GM21723 (cell line): ENCODE measurements around the gene GPR61.

Experiments used
- ATAC-seq: cut with Tn5 transposase; IDR thresholded peaks from one replicate; pipeline ENCODE4 v1.9.1; 2021; ENCODE audit warnings: mild to moderate bottlenecking, moderate library complexity; ENCODE audit not compliant: unreplicated experiment

GPR61 gene

DNA sequence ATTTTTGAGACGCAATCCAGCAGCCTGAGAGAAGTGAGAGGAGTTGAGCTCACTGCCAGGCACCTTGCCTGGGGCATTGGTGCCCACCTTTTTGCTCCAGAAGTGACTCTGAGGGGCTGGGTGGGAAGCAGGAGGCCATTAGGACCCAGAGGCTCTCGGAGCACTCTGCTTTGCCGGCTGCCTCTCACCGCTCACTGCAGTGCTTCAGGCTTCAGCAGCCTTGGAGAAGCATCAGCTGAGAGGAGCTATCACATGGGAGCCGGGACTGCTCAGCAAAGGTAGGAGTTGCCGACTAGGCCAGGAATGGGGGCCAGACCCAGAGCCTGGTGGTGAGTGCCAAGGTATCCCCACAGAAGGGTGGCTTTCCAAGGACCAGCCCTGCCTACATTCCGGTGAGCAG lies at the start of gene GPR61:
Gene GPR61 (plus strand): TSS at position 197 of the 400 bp plus-strand sequence. CDS start 3,151 bp downstream, outside the sequence.
- no peak for ATAC-seq

- ATAC-seq, result no peak
Observed at GRCh38 chr1:109490029-109490933, 49.4 kb upstream of the GPR61 start.

DNA sequence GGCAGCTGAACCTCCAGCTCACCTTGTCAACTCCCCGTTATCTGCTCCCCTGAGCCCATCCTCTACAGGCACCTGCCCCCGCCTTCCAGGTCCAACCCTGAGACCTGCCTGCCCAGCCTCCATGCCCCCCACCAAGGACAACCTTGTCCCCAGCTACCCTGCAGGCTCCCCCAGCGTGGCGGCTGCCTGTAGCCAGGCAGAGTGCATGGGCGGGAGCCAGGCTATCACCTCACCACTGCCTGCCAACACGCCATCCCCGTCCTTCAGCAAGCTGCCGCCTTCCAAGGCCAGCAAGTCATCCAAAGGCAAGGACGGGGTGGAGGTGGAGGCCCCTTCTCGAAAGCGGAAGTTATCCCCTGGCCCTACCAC lies 48.8 kb upstream of the GPR61 start:
- no peak for ATAC-seq

DNA sequence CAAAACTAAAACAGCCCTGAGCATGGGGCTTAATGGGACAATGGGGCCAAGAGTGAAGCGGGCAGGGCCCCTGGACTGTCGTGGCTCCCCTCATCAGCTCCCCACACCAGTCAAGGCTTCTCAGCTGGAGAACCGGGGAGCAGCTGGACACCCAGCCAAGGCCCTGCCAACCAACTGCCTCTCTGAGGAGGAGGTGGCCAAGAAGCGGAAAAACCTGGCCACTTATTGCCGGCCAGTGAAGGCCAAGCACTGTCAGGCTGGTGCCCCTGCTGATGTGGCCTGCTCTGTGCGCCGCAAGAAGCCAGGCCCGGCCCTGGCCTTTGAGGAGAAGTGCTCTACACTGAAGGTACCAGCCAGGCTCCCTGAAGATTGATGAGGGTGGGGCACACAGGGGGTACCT lies 48.3 kb upstream of the GPR61 start:
- ATAC-seq, result no peak

DNA sequence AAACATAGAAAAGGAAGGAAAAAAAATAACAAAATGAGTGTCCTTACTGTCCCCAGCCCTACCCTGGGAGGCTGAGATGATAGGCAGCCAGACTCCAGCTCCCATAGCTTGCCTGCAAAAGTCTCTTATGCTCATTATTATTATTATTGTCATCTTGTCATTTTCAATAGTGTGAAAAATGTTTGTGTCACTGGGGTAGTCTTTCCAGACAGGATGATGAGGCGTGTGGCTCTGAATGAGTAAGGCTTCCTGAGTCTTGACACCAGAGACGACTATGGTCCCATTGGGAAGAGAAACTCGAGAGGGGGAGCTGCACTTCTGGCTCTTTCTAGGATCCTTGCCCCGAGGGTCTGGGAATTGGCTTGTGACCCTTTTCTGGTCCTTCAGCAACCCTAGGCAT lies 46.9 kb upstream of the GPR61 start:
- no peak for ATAC-seq

GRCh38 chr1:109493227-109493626 lies 46.4 kb upstream of the GPR61 start:
- no peak for ATAC-seq

DNA sequence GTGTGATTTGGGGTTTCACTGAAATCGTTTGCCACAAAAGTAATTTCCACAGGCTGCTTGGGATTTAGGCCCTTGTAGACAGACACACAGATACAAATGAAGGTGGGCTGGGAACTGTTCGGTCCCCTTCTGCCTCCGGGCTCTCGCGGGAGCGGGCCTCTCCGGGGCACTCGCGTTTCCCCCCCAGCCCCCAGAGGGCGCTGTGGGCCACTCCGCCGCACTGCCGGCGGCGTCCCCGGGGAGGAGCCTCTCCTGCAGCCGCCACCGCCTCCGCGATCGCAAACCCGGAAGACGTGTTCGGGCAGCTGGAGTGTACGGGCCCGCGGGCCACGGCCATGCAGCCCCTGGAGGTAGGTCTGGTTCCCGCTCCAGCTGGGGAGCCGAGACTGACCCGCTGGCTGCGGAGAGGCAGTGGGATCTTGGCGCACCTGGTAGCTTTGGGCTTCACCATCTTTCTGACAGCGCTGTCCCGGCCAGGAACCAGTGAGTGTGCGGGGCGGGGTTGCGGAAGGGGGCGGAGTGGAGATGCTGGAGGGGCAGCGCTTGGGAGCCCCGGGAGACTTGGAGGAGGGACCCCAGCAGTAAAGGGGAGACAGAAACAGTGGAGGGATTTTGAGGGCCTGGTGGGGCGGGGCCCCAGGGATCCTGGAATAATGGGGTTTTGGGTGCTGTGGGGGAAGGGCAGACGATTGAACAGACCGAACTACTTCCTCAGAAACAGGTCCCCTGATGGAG lies 45.7 kb upstream of the GPR61 start, which contains the start of gene CYB561D1:
Gene CYB561D1 (plus strand): TSS at position 290 of the 735 bp plus-strand sequence. CDS start 46 bp downstream, at position 336.
- ATAC-seq, result peak; percentile 89

DNA sequence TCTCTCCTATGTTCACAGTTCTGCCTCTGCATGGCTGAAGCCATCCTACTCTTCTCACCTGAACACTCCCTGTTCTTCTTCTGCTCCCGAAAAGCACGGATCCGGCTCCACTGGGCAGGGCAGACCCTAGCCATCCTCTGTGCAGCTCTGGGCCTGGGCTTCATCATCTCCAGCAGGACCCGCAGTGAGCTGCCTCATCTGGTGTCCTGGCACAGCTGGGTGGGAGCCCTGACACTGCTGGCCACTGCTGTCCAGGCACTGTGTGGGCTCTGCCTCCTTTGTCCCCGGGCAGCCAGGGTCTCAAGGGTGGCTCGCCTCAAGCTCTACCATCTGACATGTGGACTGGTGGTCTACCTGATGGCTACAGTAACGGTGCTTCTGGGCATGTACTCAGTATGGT lies 43.9 kb upstream of the GPR61 start:
- no peak for ATAC-seq

DNA sequence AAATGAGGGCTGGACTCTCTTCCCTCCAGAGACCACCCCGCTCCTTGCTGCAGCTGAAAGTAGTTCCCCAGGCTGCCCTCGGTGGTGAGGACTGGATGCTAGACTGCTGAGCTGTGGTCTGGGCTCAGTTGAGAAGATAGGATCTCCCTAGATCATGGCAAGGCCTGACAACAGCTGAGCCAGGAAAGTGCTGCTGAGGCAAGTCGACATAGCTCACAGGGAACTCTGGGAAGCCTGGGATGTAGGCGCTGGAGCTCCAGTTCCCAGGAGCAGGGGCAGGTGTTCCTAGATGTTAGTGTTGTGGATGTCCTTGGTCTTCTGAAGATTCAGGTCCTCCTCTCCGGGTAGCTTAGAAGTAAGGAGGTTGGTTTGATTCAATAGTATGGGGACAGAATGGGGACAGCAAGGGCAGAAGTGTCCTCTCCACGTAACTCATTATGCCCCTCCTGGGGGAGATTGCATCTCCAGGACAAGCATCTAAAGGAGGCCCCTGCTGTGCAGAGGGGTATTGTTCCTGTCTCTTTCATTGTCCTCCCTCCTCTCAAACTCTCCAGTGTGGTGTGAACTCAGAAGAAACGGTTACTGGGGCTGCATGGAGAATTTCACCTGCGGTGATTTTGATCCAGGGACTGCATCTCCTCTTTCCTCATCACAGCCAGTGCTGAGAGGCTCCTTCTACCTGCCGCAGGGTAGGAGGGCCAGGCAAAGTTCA lies 42.1 kb upstream of the GPR61 start:
- ATAC-seq, result no peak

DNA sequence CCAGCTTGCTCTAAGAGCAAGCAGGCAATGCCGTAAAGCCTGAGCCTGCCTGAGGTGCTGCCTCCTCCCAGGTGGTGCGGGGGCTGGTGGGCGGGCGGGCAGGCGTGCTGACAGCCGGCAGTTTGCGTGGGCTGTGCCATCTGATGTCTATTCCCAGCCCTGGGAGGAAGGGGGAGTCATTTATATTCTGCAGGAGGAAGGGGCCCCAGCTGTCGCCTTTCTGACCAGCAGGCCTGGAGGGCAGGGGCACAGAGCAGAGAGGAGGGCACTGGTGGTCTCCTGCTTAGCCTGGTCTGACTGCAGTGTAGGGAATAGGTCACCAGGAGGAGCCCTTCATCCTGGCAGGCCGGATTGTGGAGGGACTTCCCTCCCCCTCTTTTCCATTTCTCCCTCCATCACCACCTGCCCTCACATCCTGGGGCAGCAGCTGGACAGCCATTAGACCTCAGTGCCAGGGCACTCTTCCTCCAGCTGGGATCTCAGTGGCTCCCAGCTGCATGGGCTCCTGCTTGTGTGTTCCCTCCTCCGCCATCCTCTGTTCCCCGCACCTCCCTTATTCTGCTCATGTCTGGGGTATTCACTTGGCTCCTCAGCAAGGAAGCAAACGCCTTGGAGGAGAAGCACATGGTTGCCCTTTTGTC lies 41.4 kb upstream of the GPR61 start:
- no peak for ATAC-seq

GRCh38 chr1:109499081-109499480 lies 40.6 kb upstream of the GPR61 start:
- ATAC-seq, result no peak

GRCh38 chr1:109499661-109500536 lies 39.8 kb upstream of the GPR61 start:
- no peak for ATAC-seq

DNA sequence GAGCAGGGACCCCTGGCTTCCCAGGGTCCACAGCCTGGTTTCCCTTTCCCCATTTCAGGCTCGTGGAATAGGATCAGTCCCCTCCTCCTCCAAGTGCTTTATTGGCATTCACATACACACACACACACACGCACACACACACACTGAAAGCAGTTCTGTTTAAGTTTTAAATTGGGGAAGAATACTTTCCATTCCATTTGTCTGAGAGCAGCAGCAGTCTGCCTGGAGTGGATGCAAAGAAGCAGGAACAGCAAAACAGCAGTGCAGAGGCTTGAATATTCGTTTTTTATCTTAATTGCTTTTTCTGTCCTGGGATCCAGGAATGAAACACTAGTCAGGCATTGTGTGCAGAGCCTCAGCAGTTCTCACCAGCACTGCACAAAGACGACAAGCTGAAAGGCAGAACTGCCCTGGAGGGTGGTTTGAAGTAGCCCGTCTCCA lies 38.7 kb upstream of the GPR61 start:
- ATAC-seq, result no peak

DNA sequence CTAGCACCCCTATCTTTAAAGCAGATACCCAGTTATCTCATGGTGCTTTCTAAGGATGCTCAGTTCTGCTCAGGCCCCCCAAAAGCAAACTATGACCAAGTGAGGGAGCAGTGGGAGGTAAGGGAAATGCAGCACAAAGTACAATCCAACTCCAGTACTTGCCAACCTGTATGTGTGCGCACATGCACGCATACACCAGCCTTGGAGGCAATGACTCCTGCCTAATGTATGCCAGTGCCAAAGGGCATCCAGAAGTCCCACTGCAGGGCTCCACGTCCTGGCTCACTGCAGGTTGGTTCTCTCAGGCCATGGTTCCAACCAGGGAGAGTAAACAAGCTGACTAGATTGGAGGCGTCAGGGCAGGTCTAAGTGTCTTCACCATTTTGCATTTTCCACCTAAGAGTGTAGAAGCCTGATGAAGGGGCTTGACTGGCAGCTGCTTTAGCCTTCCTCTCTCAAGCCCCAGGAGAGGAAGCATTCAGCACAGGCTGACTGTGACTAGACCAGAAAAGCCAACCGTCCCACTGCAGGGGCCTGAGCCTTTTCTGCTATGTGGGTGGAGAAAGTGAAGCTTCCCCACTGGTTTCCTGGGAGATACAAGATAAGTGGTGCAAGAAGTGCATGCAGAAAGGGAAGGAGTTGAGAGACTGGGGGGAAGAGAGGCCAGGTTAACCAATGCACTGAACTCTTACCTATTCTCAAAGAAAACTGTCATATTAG lies 37.9 kb upstream of the GPR61 start:
- no peak for ATAC-seq

GRCh38 chr1:109502364-109502851 lies 37.3 kb upstream of the GPR61 start:
- ATAC-seq, result no peak

DNA sequence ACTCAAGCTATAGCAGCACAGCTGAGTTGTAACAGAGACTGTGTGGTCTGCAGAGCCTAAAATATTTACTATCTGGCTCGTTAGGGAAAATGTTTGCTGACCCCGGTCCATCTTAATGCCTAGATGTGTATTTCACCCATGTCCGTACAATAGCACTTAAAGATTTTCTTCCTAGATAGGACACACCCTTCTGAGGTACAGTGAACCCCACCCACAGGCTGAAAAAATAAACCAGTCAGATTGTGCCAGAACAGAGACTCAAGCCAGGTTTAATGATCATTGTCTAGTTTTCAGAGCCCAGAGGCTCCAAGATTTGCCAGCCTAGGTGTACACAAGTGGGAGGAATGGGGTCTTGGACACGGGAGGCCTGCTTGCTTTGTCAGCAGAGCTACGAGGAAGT lies 35.7 kb upstream of the GPR61 start:
- no peak for ATAC-seq

GRCh38 chr1:109504974-109505373 lies 34.7 kb upstream of the GPR61 start:
- no peak for ATAC-seq

DNA sequence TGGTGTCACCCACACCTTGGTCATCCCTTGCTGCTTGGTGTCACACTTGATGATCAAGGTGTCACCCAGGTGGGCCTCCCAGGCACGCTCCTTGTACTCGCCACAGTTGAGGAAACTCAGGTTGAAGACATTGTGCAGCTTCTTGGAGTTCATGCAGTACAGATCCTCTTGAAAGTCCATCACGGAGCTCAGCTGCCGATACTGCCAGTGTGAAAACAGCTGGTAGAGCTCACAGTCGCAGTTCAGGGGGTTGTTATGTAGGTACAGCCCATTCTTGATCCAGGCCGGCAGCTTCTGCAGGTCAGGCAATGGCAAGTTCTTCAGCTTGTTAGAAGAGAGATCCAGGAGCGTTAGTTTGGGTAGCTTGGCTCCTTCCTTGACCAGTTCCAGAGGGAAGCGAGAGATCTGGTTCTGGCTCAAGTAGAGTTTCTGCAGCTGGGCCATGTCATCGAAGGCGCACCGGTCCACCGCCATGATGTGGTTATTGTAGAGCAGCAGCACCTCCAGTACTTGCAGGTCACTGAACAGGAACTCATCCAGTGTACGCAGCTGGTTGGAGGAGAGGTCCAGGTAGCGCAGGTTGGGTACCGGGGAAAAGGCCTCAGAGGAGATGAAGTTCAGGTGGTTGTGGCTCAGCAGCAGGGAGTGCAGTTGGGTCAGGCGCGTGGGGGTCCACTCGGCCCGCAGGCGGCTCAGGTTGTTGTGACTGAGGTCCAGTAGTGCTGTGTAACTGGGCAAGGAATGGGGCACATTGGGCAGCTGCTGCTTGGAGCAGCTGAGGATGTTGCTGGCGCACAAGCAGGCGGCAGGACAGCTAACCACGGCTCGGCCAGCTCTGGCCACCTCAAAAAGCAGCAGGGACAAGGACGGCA lies 31.4 kb upstream of the GPR61 start:
- no peak for ATAC-seq
